ENCODE results near the gene HDAC3.

Gene HDAC3

DNA sequence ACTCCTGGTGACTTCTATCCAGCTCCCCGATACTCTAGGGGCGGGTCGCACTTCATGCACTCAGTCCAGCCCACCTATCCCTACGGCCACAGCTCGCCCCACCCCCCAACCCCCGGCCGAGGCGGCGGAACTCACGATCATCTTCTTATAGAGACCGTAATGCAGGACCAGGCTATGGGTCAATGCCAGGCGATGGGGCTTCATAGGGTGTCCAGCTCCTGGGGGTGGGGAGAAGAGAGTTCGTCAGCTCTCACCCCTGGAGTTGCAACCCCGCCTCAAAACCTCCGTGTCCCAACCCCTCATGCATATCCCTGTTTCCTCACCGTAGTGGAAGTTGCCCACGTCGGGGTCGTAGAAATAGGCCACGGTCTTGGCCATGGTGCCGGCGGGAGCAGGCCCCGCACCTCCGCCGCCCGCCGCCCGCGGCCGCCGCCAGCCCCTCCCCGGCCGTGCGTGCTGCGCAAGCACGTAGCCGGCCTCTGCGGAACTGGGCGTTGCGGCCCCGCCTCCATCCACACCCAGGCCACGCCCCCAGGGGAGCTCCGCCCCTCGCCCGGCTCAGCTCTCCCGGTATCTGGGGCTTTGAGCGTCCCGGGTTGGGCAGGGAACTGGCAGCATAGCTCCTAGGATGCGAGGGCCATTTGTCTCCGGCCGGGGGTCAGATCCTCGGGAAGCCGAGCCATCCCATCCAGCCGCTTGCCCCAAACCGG is at the start of gene HDAC3, which contains the start of gene RELL2:
Gene HDAC3 (minus strand): TSS at position 437 of the 710 bp plus-strand sequence. CDS start 59 bp downstream, at position 378.
Gene RELL2 (plus strand): TSS at position 585 of the 710 bp plus-strand sequence. CDS start 1,229 bp downstream, outside the sequence.
- DNase-seq (ENCODE audit: low read depth in 2 of 2), result peak; percentile 90 to 96

DNA sequence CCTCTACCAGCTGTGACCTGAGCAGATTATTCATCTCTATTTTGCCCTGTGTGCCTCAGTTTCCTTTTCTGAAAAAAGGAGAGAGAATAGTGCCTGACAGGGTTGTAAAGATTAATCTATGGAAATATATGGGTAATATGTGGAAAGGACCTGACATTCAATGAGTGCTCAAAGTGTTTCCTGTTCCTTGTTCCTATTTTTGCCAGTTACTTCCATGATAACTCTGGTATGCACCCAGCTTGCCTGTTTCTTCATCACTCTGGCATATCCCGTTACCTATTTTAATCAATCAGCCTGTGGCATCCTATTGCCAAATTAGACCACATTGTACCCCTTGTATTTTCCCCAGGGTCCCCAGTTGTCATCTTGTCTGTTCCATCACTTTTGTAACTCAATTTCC is 48.9 kb upstream of the HDAC3 start:
- no peak for DNase-seq (ENCODE audit: low read depth in 2 of 2)

GRCh38 chr5:141683596-141684141 is 47.0 kb upstream of the HDAC3 start:
- DNase-seq (ENCODE audit: low read depth in 2 of 2), result no peak

DNA sequence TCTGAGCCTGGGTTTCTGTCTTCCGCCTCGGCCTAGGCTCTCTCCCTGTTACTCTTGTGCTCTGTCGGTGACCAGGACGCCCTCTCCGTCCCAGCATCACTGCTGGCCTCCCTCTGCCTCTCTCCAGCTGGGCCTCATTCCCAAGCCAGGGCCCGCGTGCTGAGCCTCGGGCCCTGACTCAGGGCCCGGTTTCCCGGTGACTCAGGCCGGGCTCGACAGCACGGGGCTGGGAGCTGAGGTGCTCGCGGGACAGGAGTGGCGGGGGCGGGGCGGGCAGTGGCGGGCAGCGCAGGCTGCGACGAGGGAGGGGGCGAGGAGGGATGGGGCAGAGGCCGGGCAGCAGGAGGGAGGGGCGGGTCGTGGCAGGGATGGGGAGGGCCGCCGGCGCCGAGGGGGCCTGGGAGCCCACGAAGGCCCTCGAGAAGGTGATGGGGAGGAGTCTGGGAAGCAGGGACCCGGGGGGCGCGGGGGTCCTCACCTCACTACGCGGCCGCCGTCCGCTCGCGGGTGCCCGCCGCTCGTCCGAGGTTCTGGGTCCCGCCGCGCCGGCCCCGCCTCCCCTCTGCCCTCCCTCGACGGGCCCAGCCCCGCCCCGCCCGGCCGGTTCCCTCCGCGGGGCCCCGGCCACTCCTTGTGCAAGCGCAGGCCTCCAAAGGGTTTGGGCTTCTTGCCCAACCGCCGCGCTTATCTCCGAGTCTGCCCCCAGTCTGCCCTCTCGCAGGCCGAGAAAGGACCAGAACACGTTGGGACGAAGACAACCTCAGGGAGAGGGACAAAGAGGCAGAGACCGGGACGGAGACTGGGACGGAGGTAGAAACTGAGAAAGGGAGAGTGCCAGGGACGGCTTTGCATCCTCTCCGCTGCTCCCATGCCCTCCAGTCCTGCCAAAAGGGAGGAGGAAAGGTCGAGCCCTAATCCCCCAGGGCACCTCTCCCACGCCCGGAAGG is 45.3 kb upstream of the HDAC3 start, which contains the start of gene ARAP3:
Gene ARAP3 (minus strand): TSS at position 536 of the 947 bp plus-strand sequence. CDS start 1,744 bp downstream, outside the sequence.
- DNase-seq (ENCODE audit: low read depth in 2 of 2), result peak in 1 of 2 donors; percentile 35

DNA sequence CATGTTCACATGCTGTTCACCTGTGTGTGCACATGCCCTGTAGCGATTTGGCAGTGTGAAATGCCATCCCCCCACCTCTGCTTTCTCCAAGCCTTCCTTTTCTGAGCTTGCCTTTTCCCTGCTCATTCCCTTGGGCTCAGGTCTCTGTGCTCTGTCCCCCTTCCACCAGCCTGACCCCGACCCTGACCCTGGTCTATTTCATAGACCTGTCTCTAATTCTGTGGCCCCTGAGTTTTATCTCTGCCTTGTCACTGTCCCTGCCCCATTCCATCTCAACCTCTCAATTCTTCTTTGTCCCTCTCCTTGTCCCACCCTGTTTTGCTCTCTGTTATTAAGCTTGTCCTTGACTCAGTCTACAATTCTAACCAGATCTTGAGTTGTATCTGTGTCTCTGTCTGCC is 44.6 kb upstream of the HDAC3 start:
- DNase-seq (ENCODE audit: low read depth in 2 of 2), result no peak

DNA sequence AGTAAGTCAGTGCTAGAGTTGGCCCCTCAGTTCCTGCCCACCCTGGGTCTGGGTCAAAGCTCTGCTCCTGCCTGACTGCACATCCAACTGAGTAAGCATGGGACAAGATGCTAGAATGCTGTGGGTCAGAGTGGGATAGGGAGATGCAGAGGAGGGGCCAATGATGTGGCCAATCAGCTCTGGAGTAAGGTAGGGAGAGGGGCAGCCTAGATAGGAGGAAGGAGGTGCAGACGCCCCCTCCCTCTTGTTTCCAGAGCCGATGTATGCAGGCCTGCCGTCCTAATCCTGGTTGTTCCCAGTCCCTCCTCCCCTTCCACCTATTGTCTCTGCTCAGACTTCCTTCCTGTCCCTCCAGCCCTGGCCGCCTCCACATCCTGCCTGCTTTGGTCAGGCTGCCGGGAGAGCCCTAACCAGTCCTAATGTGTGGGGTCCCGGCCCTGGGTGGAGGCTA is 44.1 kb upstream of the HDAC3 start:
- DNase-seq (ENCODE audit: low read depth in 2 of 2), result no peak

DNA sequence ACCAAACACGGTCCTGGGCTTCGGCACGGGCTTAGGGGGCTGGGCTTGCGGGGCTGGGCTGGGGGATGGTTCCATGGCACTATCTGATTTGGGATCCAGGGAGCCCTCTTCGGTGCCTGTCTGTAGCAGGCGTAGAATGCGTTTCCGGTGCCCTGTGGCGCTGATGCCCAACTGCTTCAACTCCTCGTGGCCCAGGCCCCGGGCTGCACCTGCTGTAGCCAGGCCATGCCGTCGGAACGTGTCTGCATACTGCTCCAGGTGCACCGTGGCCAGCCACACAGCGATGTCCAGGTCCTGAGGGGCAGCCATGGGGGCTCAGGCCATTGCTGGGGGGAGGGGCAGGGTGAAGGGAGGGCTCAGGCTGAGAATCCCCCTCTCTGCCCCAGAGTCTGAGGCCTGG is 43.5 kb upstream of the HDAC3 start:
- no peak for DNase-seq (ENCODE audit: low read depth in 2 of 2)

- no peak for DNase-seq (ENCODE audit: low read depth in 2 of 2)
Observed at GRCh38 chr5:141677415-141677814, 40.8 kb upstream of the HDAC3 start.

- DNase-seq (ENCODE audit: low read depth in 2 of 2), result no peak
Observed at GRCh38 chr5:141675672-141676071, 39.0 kb upstream of the HDAC3 start.

DNA sequence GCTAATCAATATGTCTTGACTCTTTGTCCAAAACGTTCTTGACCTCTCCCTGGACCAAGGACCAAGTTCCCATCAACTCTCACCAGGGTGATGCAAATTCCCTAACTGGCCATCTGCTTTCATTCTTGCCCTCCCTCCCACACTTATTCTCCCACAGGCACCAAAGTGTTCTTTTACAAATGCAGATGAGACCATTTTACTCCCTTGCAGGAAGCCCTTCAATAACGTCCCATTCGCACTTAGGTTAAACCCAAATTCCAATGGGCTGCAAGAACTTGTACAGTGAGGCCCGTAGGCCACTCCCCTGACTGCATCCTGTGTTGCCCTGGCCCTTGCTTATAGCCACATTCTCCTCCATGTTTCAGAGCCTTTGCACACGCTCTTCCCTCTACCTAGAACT is 38.1 kb upstream of the HDAC3 start:
- DNase-seq (ENCODE audit: low read depth in 2 of 2), result no peak

- no peak for DNase-seq (ENCODE audit: low read depth in 2 of 2)
Observed at GRCh38 chr5:141672841-141673813, 36.5 kb upstream of the HDAC3 start.

DNA sequence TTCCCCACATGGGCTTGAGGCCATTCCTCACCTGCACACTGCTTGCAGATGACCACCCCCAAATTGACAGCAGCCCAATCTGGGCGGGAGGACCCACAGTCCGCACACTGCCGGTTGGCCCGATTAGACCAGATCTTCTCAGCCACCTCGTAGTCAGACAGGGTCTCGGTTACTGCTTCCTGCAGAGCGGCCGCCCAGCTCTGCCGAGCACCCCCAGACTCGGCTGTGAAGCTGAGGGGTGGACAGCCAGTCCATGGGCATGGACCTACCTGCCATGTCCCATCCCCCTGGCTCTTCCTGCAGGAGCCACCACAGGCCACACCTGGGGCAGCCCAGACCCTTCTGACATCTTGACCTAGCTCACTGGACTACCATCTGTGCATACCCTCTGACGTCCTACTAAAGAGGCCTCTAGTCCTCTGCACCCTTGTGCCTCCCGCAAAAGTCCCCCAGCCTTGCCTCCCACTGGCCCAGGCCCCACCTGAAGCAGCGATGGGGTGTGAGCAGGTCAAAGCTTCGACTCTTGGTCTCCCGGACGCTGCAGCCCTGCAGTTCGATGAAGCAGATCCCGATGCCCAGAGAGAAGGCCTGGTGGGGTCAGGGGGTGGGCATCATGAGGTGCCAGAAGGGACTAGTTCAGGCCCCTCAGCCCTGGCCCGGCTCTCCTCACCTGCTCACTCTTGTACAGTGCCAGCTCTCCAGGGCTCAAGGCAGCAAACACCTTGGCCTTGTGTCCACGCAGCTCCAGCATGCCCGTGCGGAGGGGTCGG is 35.6 kb upstream of the HDAC3 start:
- DNase-seq (ENCODE audit: low read depth in 2 of 2), result no peak

- no peak for DNase-seq (ENCODE audit: low read depth in 2 of 2)
Observed at GRCh38 chr5:141669520-141669919, 32.9 kb upstream of the HDAC3 start.

DNA sequence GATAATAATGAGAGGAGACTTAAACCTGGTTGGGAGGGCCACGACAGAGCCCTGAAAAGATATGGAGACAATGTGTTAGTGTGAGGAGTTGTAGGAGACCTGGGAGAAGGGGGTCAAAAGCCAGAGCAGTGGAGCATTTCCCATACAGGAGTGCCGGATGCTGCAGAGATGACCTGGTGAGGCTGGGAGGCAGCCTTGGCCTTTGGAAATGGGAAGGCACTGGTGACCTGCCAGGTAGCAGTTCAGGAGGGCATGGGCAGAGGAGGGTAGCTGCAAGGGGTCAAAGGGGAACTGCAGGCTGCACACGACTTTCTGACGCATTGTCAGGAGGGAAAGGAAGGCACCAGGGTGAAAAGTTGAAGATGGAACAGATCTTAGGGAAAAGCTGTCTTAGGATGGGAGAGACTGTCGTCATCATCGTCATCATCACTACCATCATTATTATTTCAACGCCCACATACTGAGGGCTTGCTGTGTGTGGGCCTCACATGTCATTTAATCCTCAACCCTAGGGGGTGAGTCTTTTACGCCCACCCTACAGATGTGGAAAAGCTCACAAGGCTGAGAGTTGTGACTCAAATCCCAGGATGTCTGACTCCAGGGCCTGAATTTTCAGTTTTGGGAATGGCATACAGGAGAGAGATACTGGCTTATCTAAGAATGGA is 32.1 kb upstream of the HDAC3 start:
- DNase-seq (ENCODE audit: low read depth in 2 of 2), result no peak

GRCh38 chr5:141665995-141666940 is 29.6 kb upstream of the HDAC3 start:
- no peak for DNase-seq (ENCODE audit: low read depth in 2 of 2)

- DNase-seq (ENCODE audit: low read depth in 2 of 2), result peak; percentile 61 to 64
Observed at GRCh38 chr5:141664733-141665461, 28.2 kb upstream of the HDAC3 start.

- no peak for DNase-seq (ENCODE audit: low read depth in 2 of 2)
Observed at GRCh38 chr5:141663506-141663905, 26.9 kb upstream of the HDAC3 start.

- no peak for DNase-seq (ENCODE audit: low read depth in 2 of 2)
Observed at GRCh38 chr5:141662028-141662427, 25.4 kb upstream of the HDAC3 start.
